Stomach (tissue), 4 donors: ENCODE results near the gene MAN2C1.

Source experiments
- EP300 ChIP-seq: sonication (generic); formaldehyde crosslinking; IDR thresholded peaks from one replicate; pipeline ENCODE4 v1.6.1; 2017; ENCODE audit warnings: antibody characterized with exemption
- POLR2A ChIP-seq, 4 donors: fragments of 450-650 bp; IDR thresholded peaks; one replicate each; pipeline ENCODE4 v1.6.1; 2016; ENCODE audit warnings: antibody characterized with exemption in 4 of 4, control low read depth in 2 of 4, mild to moderate bottlenecking in 1 of 4, moderate library complexity in 1 of 4
- POLR2AphosphoS5 ChIP-seq, 3 donors: sonication (generic); formaldehyde crosslinking; IDR thresholded peaks; one replicate each; pipeline ENCODE4 v1.6.1; 2016; ENCODE audit warnings: antibody characterized with exemption in 3 of 3
- TF ChIP-seq, protein P1 (sequence below), 7 experiments: fragments of 450-650 bp in 4 of 7; fragments of 200-600 bp in 3 of 7; sonication (generic) in 3 of 7; IDR thresholded peaks; one replicate each; pipeline ENCODE4 v1.5.1; 2016 to 2019; ENCODE audit warnings: antibody characterized with exemption in 7 of 7, control low read depth in 2 of 7, mild to moderate bottlenecking in 1 of 7

DNA sequence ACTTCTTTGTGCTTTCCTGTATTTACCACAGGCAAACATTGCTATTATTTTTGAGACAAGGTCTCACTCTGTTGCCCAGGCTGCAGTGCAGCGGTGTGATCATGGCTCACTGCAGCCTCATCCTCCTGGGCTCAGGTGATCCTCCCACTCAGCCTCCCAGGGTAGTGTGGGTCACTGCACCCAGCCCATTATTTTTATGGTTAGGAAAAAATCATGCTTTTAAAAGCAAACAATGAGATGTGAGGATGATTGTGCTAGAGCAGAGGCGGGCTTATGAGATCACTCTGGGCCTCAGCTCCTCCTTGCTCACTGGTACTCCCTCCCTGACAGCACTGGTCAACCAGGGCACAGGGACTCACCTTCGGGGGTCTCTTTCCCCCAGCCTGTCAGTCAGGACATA, 2.2 kb downstream of the MAN2C1 start:
- TF ChIP-seq, protein P1, sequence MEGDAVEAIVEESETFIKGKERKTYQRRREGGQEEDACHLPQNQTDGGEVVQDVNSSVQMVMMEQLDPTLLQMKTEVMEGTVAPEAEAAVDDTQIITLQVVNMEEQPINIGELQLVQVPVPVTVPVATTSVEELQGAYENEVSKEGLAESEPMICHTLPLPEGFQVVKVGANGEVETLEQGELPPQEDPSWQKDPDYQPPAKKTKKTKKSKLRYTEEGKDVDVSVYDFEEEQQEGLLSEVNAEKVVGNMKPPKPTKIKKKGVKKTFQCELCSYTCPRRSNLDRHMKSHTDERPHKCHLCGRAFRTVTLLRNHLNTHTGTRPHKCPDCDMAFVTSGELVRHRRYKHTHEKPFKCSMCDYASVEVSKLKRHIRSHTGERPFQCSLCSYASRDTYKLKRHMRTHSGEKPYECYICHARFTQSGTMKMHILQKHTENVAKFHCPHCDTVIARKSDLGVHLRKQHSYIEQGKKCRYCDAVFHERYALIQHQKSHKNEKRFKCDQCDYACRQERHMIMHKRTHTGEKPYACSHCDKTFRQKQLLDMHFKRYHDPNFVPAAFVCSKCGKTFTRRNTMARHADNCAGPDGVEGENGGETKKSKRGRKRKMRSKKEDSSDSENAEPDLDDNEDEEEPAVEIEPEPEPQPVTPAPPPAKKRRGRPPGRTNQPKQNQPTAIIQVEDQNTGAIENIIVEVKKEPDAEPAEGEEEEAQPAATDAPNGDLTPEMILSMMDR (IDR thresholded peaks at IDR 0.05), result no peak
- TF ChIP-seq POLR2AphosphoS5 (IDR thresholded peaks at IDR 0.05) (no peak), POLR2A (IDR thresholded peaks at IDR 0.05) (no peak), EP300 (no peak)
